ENCODE measurements around the gene ZNF561.

Gene ZNF561

DNA sequence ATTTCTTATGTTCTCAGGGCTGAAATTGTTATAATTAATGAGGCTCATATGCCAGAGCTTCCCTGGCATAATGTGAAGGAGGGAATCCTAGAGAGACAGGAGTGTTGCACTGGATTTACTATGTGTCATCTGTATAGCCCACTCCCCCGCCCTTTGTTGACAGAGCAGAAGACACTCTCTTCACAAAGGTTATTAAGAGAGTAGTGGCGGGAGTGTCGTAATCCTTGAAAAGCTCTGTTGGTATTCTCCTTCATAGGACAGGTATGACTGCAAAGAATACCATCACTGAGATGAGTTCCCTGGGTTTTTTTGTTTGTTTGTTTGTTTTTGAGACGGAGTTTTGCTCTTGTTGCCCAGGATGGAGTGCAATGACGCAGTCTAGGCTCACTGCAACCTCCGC lies 50.8 kb downstream of the ZNF561 start:
- DNase-seq = no peak

DNA sequence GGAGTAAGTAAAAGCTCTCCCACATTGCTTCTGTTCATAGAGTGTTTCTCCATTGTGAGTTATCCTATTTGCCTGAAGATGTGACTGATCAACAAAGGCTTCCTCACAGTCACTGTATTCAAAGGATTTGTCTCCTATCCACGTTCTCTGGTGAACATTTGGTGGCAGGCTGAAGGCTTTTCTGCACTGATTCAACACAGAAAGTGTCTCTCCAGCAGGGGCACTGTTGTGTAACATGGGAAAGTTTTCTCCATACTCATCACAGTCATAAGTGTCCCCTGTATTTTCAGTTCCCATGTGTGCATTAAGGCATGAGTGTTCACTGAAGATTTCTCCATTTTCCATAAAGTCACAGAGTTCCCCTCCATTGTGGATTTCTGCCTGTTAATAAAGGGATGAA lies 54.3 kb downstream of the ZNF561 start:
- DNase-seq = no peak

DNA sequence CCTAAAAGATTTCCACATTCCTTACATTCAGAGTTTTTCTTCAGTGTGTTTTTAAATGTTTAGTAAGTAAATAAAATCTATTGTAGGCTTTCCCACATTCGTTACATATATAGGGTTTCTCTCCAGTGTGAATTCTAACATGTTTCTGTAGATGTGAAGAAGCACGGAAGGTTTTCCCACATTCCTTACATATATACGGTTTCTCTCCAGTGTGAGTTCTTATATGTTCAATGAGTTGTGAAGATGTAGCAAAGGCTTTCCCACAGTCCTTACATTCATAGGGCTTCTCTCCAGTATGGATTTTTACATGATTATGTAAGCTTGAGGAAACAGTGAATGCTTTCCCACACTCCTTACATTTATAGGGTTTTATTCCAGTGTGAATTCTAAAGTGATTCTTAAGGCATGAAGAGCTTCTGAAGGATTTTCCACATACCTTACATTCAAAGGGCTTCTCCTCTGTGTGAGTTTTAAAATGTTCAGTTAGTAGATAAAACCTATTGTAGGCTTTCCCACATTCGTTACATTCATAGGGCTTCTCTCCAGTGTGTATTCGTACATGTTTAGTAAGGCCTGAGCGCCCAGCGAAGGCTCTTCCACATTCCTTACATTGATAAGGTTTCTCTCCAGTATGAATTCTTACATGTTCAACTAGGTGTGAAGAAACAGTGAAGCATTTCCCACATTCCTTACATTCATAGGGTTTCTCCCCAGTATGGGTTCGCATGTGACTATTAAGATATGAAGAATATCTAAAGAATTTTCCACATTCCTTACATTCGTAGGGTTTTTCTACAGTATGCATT lies 54.9 kb downstream of the ZNF561 start:
- DNase-seq = no peak
